Activated T-cell treated with anti-CD3 and anti-CD28 coated beads for 4 hours (primary cell): ENCODE data around the gene NLK.
"Not testable (repeated sequence)": the region's sequence is repeated elsewhere in the genome, so short reads cannot be mapped to it uniquely, and the experiment has no call there.

Experiments used
- DNase-seq: peaks from one replicate; pipeline ENCODE4 v3.0.0-alpha.2; 2020

The NLK gene

GRCh38 chr17:28161311-28161710 is 118.8 kb downstream of the NLK start:
- no peak for DNase-seq

- no peak for DNase-seq
Observed at GRCh38 chr17:28166478-28166877, 124.0 kb downstream of the NLK start.

GRCh38 chr17:28169621-28170349 is 127.3 kb downstream of the NLK start:
- no peak for DNase-seq

- DNase-seq, result no peak
Observed at GRCh38 chr17:28170771-28171170, 128.3 kb downstream of the NLK start.

GRCh38 chr17:28173031-28173561 is 130.6 kb downstream of the NLK start:
- DNase-seq, result no peak

DNA sequence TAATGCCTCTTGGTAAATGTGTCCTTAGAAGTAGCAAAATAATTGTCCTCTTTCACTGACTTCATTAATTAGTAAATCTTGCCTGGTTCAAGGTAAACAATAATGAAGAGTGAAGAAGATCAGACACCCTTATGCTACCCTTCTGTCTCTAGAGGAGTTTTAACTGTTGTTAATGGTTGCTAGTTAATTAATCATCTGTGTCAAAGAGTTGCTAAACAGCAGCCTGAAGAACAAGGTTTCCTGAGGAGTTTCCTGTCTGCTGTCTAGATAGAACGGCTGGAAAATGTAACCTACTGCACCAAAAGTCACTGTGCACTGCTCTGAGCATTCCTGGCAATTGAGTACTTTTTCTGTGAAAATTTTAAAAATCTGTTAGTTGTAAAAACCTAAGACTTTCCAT is 131.3 kb downstream of the NLK start:
- no peak for DNase-seq

GRCh38 chr17:28174352-28175046 is 132.0 kb downstream of the NLK start:
- DNase-seq, result peak; percentile 22

- no peak for DNase-seq
Observed at GRCh38 chr17:28177351-28177750, 134.9 kb downstream of the NLK start.

GRCh38 chr17:28178800-28179199 is 136.3 kb downstream of the NLK start:
- DNase-seq, result no peak

DNA sequence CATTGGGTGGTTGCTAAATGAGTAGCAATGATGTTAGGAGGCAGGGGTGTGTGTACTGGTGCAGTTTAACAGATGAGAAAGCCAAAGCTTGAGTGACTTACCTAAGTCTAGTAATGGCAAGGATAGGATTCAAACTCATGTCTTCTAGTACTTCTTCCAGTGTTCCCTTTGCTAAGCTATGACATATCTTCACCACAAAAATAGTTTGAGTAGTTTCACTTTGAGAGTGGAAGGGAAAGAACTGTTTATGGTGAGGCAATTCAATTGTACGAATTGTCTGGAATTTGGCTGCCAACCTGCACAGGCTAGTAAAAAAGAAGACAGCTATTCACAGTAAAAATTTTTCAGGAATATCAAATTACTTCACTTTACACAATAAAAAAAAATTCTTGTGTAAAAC is 138.0 kb downstream of the NLK start:
- DNase-seq, result no peak

- no peak for DNase-seq
Observed at GRCh38 chr17:28181568-28181967, 139.1 kb downstream of the NLK start.

DNA sequence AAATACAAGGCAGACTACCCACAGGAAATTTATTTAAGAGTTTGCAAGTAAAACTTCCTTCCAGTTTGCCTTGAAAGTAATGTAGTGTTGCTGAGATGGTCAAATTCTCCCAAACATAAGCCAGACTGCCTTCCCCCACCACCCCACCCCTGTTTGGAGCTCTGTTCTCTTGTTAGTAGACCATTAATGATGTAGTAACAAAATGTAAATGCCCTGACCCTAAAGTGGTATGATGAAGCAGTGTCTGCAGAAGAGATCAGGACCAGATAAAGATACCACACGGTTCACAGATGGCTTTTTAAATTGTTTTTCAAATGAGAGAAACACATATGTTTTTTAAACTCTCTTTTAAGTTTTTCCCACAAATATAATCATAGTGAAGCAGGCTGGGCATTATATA is 140.1 kb downstream of the NLK start:
- no peak for DNase-seq

DNA sequence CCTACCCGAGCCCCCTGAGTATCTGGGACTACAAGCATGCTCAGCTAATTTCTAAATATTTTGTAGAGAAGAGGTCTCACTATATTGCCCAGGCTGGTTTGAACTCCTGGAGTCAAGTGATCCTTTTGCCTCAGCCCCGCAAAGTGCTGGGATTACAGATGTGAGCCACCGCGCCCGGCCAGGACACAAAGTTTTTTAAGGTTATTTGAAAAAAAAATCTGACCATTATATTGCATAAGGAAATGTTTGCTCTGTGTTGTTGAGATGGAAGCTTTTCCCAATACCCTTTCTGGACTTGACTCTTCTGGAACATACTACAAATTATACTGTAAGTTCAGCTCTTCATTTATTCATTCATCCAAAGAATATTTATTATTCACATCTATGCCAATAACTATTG is 143.2 kb downstream of the NLK start:
- no peak for DNase-seq

DNA sequence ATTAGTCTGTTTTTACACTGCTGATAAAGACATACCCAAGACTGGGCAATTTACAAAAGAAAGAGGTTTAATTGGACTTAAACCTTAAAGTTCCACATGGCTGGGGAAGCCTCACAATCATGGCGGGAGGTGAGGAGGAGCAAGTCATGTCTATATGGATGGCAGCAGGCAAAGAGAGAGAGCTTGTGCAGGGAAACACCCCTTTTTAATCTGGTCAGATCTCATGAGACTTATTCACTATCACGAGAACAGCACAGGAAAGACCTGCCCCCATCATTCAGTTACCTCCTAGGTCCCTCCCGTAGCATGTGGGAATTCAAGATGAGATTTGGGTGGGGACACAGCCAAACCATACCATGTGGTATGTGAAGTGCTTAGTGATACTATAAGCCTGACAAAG is 144.0 kb downstream of the NLK start:
- not testable (repeated sequence) for DNase-seq

GRCh38 chr17:28187931-28188330 is 145.5 kb downstream of the NLK start:
- DNase-seq, result no peak

DNA sequence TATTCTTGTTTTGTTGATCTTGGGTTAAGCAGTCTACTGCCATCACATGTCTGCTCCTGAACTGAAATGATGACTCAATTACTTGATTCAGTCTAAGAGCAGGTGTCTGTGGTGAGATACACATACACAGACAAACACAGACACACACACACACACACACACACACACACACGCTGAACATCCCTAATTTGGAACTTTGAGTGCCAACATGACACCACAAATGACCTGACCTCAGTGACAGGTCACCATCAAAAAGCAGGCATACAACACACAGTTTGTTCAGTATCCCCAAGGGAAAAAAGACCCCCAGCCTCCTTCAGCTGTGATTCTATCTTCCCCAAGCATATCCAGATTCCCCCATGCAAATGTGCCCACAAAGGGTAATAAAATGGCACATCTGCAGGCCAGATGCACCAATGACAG is 146.4 kb downstream of the NLK start:
- no peak for DNase-seq

- no peak for DNase-seq
Observed at GRCh38 chr17:28189667-28190066, 147.2 kb downstream of the NLK start.

DNA sequence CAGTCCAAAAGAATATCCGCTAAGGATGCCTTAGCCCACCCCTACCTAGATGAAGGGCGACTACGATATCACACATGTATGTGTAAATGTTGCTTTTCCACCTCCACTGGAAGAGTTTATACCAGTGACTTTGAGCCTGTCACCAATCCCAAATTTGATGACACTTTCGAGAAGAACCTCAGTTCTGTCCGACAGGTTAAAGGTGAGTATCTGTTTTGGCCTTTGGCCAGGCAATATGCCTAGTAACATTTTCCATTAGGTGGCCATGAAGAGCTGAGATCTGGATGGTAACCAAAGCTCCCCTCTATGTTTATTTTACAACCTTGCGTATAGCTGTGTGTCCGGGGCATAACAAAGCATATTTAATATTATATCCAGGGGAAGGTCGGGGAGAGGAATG is 148.5 kb downstream of the NLK start:
- no peak for DNase-seq

DNA sequence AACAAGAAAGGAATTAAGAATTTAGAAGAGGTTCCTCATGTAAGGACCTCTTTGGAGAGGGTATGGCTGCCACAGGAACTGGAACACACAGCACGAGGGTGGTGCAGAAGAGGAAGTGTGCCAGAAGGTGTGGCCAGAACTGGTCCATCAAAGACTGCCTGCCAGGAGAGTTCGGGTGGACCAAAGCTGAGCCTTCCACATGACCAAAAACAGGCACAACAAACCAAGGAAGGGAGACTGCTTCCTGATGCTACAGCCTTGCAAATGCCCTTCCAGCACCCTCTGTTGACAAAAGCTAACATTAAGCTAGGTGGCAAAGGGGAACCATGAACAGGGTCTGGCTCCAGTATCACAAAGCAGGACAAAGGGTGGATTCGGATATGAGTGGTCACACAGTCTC is 150.8 kb downstream of the NLK start:
- no peak for DNase-seq

DNA sequence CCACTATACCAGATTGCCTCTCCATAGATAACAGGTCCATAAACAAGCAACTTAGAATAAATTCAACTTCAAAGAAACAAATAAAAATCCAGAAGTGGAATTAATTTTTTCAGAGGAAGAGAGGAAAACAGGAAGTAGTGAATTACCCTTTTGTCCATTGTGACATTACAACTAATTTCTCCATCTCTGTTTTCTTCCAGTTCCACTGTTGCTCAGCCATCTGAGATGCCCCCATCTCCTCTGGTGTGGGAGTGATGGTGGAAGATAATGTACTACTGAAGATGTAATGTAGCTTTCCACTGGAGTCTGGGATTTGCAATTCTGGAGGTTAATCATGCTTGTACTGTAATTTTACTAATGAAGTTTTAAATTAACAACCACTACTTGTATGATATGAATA is 151.9 kb downstream of the NLK start:
- DNase-seq, result no peak

DNA sequence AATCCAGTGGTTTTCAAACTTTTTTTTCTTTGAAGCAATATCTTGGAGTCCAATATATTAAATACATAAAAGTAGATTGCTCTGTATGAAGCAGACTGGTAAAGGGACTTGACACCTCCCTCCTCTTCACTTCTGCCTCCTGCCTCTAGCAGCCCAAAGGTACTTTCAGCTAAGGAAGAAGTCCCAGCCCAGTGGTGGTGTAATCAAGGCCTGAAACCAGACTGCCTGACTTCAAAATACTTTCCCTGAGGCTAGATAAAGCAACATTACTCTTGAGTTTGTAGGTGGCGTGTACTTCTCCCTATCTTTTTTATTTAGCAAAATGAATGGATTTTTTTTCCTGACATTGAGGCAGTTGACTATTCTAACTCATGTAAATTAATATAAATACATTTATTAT is 154.2 kb downstream of the NLK start:
- no peak for DNase-seq

DNA sequence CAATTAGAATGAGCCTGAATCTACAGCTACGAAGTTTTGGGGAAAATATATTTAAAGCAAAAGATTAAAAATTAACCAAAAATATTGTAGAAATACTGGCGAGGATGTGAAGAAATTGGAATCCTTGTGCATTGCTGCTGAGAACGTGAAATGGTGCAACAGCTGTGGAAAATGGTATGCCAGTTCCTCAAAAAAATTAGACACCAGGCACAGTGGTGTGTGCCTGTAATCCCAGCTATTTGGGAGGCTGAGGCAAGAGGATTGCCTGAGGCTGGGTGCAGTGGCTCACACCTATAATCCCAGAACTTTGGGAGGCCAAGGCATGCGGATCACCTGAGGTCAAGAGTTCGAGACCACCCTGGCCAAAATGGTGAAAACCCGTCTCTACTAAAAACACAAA is 156.6 kb downstream of the NLK start:
- no peak for DNase-seq

DNA sequence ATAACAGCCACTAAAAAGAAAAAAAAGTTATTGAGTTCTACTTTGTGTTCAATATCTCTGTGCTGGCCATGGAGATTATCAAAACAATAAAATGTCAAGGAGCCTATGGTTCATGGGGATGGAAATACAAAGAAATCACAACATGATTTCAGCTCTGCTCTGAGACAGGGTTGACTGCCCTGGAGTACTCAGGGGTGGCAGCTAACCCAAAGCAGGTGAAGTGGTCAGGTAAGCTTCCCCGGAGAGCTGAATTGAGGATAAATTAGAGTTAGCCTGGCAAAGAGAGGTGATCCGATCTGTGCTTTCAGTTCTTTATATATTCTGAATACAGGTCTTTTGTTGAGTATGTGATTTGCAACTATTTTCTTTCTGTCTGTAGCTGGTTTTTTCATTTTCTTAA is 157.3 kb downstream of the NLK start:
- DNase-seq, result no peak

DNA sequence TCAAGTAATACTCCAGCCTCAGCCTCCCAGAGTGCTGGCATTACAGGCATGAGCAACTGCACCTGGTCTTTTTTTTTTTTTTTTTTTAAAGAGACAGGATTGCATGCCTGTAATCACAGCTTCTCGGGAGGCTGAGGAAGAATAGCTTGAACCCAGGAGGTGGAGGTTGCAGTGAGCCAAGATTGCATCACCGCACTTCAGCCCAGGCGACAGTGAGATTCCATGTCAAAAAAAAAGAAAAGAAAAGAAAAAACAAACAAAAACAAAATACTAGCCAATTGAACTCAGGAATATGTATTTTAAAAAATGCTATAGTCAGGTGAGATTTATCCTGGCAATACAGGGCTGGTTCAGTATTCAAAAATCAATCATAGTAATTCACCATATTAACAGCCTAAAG is 158.8 kb downstream of the NLK start:
- DNase-seq, result no peak

DNA sequence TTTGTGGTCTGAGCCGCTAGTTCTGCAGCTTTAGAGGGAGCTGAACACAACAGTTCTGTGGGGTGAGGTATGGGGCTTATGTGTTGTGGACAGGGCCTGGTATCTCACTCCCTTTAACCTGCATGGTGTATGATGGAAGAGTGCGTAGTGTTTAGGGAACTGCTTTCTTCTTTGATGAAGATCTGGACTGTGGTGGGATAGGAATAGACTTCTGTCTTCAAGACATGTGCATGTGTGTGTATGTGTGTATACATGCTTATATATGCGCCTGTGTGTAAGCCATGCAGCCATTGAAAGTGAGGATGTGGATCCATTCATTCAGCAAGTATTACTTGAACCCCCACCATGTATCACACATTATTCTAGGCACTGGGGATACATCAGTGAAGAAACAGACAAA is 161.8 kb downstream of the NLK start:
- no peak for DNase-seq
